Embryonic facial prominence (tissue), 1 donor: ENCODE measurements around the gene TMF1.

Source experiments
- DNase-seq: peaks from one replicate; pipeline ENCODE4 v3.0.0-alpha.2; 2016; ENCODE audit errors: extremely low spot score

The TMF1 gene

DNA sequence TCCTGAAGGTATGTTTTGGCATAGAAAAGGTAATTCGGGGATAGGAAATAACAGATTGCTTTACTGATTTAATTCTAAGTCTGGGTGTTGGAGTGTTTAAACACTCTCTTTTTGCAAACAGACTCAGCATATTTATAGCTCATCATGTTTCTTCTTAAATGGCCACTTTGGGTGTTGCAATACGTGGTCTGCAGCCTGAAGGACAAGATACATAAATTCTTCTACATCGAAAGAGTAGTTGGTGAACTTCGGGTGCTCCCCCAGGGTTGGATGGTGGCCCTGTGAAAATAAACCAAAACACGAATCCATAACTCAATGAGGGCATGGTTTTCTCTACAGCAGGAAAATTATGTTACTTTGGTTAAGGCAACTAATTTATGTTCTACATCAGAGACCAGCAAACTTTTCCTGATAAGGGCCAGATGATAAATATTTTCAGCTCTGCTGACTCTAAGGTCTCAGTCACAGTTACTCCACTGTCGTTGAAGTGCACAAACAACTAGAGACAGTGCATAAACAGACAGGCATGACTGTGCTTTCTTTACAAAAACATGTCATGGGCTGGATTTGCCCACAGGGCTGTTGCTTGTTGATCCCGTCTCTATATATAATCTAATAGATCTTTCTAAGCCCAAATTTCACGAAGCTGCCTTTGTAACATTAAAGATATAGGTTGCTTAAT, 74.5 kb downstream of the TMF1 start:
- DNase-seq = no peak

DNA sequence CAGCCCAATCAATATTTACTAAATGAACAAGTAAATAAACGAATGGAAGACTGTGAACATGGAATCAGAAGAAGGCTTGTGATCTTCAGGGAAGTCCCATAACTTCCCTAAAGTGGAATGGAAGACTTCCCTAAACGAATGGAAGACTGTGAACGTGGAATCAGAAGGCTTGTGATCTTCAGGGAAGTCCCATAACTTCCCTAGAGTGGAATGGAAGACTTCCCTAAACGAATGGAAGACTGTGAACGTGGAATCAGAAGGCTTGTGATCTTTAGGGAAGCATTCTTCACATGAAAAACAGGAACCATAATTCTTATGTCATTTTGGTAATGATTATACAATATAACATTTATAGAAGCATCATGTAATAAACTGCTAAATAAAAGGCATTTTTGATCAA, 77.4 kb downstream of the TMF1 start:
- no peak for DNase-seq

DNA sequence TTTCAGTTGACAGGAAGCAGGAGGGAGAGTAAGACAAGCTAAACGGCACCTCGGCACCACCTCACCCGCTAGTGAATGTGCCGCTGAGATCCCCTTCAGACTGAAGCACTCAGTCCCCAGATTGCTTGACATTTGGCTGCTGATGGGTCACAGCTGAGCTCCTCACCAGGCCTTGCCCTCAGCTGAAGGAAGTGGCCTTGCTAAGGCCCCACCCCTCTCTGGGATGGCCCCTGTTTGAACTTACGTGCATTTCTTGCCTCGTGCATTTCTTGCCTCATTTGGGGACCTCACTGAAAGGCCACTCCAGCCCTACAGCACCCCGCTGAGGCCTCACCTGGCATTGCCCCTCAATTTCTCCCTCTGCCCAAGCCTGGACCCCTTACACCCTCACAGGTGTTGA, 78.5 kb downstream of the TMF1 start:
- DNase-seq = no peak

DNA sequence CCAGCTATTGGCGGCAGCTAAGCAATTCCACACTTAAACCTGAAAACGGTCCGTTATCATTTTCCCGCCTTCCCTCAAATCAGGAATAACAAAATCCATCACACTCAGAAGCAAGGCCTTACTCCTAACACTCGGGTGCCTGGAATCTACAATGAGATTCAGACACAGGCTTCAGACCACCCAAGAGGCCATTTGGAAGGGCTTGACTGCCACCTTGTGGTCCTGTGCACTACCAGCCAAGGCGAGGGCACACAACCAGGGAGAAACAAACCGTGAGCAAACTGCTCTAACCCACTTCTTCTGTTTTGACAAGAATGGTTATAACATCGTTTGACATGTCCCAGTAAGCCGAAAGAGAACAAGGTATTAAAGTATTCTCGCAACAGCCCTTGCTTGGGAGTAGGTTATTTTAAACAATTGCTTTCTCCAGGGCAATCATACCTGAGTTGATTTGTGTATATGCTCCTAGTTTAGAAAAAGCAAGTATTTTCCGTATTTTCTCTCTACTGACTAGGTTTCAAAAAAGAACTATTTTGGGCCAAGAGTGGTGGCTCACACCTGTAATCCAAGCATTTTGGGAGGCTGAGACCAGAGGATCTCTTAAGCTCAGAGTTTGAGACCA, 79.7 kb downstream of the TMF1 start:
- DNase-seq = peak; percentile 53
